ENCODE results near the gene PTGER1.
"Not testable (repeated sequence)": the region's sequence is repeated elsewhere in the genome, so short reads cannot be mapped to it uniquely, and the experiment has no call there.

The PTGER1 gene

GRCh38 chr19:14475251-14476073 lies at the start of gene PTGER1:
PTGER1 (minus strand) TSS chr19:14475354; CDS start chr19:14474320, 1,034 bp downstream.
- DNase-seq: peak in 1 of 2 experiments; percentile 29

- DNase-seq: no peak
Observed at GRCh38 chr19:14520543-14520942, 45.4 kb upstream of the PTGER1 start.

GRCh38 chr19:14519860-14520407 lies 44.8 kb upstream of the PTGER1 start:
- no peak for DNase-seq

- DNase-seq: no peak
Observed at GRCh38 chr19:14519245-14519859, 44.2 kb upstream of the PTGER1 start.

- peak; percentile 10 to 66 for DNase-seq
Observed at GRCh38 chr19:14517840-14518505, 42.8 kb upstream of the PTGER1 start, which contains the start of gene DNAJB1. DNAJB1 (minus strand) TSS chr19:14518397; CDS start chr19:14518349, 48 bp downstream.

- no peak for DNase-seq
Observed at GRCh38 chr19:14517446-14517839, 42.3 kb upstream of the PTGER1 start.

GRCh38 chr19:14516746-14517438 lies 41.7 kb upstream of the PTGER1 start:
- DNase-seq: no peak

- DNase-seq: no peak
Observed at GRCh38 chr19:14516048-14516534, 40.9 kb upstream of the PTGER1 start.

GRCh38 chr19:14515501-14516047 lies 40.4 kb upstream of the PTGER1 start:
- no peak for DNase-seq

- DNase-seq: no peak
Observed at GRCh38 chr19:14514215-14514863, 39.2 kb upstream of the PTGER1 start.

GRCh38 chr19:14512406-14512961 lies 37.3 kb upstream of the PTGER1 start:
- DNase-seq: no peak

- DNase-seq: no peak
Observed at GRCh38 chr19:14511229-14511593, 36.1 kb upstream of the PTGER1 start.

GRCh38 chr19:14510311-14511228 lies 35.4 kb upstream of the PTGER1 start:
- DNase-seq: no peak

- DNase-seq: no peak
Observed at GRCh38 chr19:14507704-14508542, 32.8 kb upstream of the PTGER1 start.

GRCh38 chr19:14505488-14506239 lies 30.5 kb upstream of the PTGER1 start:
- peak; percentile 13 to 28 for DNase-seq

GRCh38 chr19:14504575-14504974 lies 29.4 kb upstream of the PTGER1 start:
- DNase-seq: not testable (repeated sequence)

- no peak for DNase-seq
Observed at GRCh38 chr19:14503285-14503684, 28.1 kb upstream of the PTGER1 start.

GRCh38 chr19:14502334-14503092 lies 27.4 kb upstream of the PTGER1 start:
- DNase-seq: no peak
